Dendritic cell treated with granulocyte-macrophage colony-stimulating factor and Interleukin-4, amounts not matched to agents 40 ng/mL and 50 ng/mL, for 4 days (primary cell): ENCODE data around the gene THRSP.
A peak's percentile ranks its signal among the peaks of the same experiment; 100 is the strongest.
"Not testable (repeated sequence)": the region's sequence is repeated elsewhere in the genome, so short reads cannot be mapped to it uniquely, and the experiment has no call there.

ENCODE experiments used
- H3K27ac Mint-ChIP-seq: one replicate; pipeline ENCODE4 v1.8.0; 2022; ENCODE audit warnings: mild to moderate bottlenecking, mixed read lengths
- H3K27me3 Mint-ChIP-seq: one replicate; pipeline ENCODE4 v1.8.0; 2022; ENCODE audit warnings: mild to moderate bottlenecking, mixed read lengths
- H3K36me3 Mint-ChIP-seq: one replicate; pipeline ENCODE4 v1.8.0; 2022; ENCODE audit warnings: low read depth, mixed read lengths
- H3K4me1 Mint-ChIP-seq: one replicate; pipeline ENCODE4 v1.8.0; 2022; ENCODE audit warnings: low read depth, mixed read lengths
- H3K4me3 Mint-ChIP-seq: one replicate; pipeline ENCODE4 v1.8.0; 2022; ENCODE audit warnings: mild to moderate bottlenecking, moderate library complexity, mixed read lengths
- H3K9me3 Mint-ChIP-seq: one replicate; pipeline ENCODE4 v1.8.0; 2022; ENCODE audit warnings: mixed read lengths
- intact Hi-C: fragments of 100-400 bp; cut with micrococcal nuclease; formaldehyde crosslinking; loops from one replicate; pipeline ENCODE4 v1.15.0; 2022

THRSP gene, protein sequence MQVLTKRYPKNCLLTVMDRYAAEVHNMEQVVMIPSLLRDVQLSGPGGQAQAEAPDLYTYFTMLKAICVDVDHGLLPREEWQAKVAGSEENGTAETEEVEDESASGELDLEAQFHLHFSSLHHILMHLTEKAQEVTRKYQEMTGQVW

DNA sequence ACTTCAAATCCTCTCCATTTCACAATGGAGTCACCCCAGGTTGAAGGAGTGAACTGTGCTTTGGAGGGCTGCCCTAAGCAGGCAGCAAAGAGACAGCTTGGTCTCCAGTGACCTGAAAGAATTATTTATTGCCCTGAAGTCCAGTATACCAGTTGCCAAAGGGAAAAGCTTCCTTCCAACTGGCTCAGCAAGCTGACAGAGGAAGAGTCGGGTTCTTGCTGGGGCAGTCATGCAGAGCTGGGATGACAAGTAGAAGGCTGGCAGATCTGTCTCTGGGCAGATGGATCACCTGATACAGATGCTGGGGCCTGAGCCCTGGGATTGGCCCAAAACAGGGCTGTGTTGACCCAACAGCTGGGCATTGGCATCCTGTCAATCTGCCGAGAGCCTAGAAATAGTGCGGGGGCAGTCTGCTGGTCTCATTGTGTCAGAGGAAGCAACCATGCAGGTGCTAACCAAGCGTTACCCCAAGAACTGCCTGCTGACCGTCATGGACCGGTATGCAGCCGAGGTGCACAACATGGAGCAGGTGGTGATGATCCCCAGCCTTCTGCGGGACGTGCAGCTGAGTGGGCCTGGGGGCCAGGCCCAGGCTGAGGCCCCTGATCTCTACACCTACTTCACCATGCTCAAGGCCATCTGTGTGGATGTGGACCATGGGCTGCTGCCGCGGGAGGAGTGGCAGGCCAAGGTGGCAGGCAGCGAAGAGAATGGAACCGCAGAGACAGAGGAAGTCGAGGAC lies at the start of gene THRSP:
Gene THRSP, plus strand, starts transcription at position 422 of the 742 bp plus-strand sequence. Its CDS starts 21 bp downstream, at position 443.
- no peaks in the 10 kb centered on the region for H3K9me3 Mint-ChIP-seq
- H3K4me1 Mint-ChIP-seq: peaks cover 8% of the 10 kb centered on the region
- no peaks in the 10 kb centered on the region for H3K27me3 Mint-ChIP-seq
- peaks cover 17% of the 10 kb centered on the region for H3K36me3 Mint-ChIP-seq
- H3K4me3 Mint-ChIP-seq: no peak within 1 kb of the TSS
- intact Hi-C loops: no loop called here
- H3K27ac Mint-ChIP-seq: no peak within 1 kb of the TSS

DNA sequence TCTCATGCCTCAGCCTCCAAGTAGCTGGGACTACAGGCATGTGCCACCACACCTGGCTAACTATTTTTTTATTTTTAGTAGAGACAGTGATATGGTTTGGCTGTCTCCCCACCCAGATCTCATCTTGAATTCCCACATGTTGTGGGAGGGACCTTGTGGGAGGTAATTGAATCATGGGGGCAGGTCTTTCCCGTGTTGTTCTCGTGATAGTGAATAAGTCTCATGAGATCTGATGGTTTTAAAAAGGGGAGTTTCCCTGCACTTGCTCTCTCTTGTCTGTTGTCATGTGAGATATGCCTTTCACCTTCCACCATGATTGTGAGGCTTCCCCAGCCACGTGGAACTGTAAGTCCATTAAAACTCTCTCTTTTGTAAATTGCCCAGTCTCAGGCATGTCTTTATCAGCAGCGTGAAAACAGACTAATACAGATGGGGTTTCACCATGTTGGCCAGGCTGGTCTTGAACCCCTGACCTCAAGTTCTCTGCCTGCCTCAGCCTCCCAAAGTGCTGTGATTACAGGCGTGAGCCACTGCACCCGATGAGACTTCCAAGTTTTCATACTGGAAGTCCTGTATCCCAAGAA lies 48.6 kb upstream of the THRSP start:
- H3K36me3 Mint-ChIP-seq, H3K4me1 Mint-ChIP-seq, H3K4me3 Mint-ChIP-seq, H3K27me3 Mint-ChIP-seq, intact Hi-C loops, H3K9me3 Mint-ChIP-seq, H3K27ac Mint-ChIP-seq: not testable (repeated sequence)

DNA sequence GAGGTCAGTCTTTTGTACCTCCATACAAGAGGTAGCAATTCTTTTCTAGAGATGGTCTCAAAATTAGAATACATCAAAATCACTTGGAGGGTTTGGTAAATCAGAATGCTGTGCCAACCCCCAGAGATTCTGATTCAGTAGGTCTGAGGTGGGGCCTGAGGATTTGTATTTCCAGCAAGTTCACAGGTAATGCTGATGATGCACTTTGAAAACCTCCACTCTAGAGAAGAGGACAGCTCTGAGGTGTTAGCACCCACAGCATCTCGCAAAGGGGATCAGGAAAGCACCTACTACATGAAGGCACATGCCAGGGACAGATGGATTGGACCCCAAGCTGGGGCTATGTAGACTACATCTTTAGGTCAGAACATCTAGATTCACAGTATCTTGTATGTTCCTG lies 47.8 kb upstream of the THRSP start:
- Mint-ChIP-seq H3K9me3 (no peaks in the 10 kb centered on the region), H3K27ac (no peak overlapping the region), H3K36me3 (no peaks in the 10 kb centered on the region), H3K27me3 (peaks cover 6% of the 10 kb centered on the region), H3K4me3 (no peak overlapping the region), H3K4me1 (no peaks in the 10 kb centered on the region)
- intact Hi-C loops: no loop called here

DNA sequence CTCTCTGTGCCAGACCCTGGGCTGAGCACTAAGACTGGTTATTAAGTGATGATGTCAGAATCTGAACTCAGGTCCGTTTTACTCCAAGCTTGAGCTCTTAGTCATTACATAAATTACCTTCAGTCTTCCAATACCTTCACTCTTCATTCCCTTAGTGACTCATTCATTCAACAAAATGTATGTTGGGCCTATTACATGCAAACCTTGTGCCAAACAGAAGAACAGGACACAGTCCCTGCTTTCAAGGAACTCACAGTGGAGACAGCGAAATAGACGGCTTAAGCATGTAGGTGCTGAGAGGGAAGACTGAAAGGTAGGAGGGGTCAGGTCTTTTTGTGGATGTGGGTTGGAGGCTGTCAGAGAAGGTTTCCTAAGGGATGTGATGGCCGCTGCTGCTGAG lies 43.9 kb upstream of the THRSP start:
- no peak overlapping the region for H3K4me3 Mint-ChIP-seq
- no peak overlapping the region for H3K27ac Mint-ChIP-seq
- intact Hi-C loops: no loop called here
- H3K36me3 Mint-ChIP-seq: no peaks in the 10 kb centered on the region
- peaks cover 8% of the 10 kb centered on the region for H3K4me1 Mint-ChIP-seq
- no peaks in the 10 kb centered on the region for H3K9me3 Mint-ChIP-seq
- H3K27me3 Mint-ChIP-seq: peaks cover 29% of the 10 kb centered on the region

DNA sequence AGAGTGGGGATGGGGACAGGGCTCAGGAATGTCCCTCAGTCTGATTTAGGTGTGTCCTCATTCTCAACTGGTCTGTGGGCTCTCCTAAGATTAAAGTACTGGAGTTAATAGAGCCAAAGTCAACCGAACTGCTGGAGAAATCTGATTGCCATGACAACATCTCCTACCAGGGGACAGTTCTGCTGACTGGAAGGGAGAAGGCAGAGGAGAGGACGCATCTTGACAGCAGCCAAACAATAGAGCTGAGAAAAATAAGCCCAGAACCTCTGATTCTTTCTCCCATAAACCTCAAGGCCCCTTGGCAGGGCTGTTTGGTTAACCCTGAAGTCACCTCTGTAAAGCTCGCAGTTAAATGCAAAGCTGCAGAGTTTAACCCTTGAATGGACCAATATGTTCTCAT lies 43.4 kb upstream of the THRSP start:
- peaks cover 8% of the 10 kb centered on the region for H3K4me1 Mint-ChIP-seq
- H3K27me3 Mint-ChIP-seq: peaks cover 26% of the 10 kb centered on the region
- H3K27ac Mint-ChIP-seq: no peak overlapping the region
- no peaks in the 10 kb centered on the region for H3K36me3 Mint-ChIP-seq
- H3K4me3 Mint-ChIP-seq: no peak overlapping the region
- no peaks in the 10 kb centered on the region for H3K9me3 Mint-ChIP-seq
- intact Hi-C loops: no loop called here

DNA sequence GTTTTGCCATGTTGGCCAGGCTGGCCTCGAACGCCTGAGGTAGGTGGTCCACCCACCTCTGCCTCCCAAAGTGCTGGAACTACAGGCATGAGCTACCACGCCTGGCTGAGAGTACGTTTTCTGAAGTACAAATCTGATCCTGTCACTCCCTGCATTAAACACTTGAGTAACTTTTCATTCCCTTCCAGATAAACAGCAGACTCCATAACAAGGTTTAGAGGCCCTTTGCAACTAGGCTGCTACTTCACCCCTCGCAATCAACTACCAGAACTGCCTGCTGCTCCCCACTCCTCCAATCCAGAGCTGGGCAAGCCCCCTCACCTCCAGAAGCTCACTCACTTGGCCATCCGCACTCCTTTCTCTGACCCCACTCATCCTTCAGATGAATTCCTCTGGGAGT lies 42.0 kb upstream of the THRSP start:
- Mint-ChIP-seq H3K27ac (no peak overlapping the region), H3K36me3 (no peaks in the 10 kb centered on the region)

DNA sequence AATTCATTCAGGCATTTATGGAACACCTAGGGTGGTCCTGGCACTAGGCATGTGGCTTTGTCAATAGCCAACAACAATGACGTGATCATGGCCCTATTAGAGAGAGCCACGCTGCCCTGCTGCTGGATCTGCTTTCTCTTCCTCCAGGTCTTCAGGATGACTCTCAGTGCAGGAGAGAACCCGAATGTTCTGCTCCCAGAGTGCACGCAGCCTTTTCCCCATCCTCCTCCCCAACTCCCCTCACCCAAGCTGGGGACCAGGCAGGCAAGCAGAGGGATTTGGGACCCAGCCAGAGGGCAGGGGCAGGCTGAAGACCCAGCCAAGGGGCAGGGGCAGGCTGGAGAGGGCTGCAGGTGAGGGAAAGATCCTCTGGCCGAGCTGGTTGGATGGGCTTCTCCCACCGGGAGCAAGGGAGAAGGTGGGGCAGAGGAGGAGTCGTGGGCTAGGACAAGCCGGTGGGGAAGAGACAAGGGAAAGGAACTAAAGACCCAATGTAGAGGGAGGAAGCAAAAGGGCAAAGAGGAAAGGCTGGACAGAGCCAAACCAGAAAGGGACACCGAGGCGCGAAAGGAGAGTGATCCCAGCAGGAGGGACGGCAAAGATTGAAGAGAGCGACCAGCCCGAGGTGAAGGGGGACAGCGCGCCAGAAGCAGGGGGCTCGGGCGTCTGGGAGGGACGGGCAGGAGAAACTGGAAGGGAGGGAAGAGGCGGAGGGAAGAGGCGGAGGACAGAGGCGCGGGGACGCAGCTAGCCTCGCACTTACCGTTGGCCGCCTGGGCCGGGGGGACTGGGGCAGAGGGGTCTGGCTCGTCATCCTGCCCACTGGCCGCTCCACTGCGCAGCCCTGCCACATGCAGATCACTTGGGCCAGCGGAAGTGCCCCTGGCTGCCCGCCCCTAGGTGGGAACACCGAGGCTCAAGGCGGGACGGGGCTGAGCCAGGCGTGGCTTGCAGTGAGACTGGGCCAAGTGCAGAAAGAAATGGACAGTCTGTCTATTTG lies 41.0 kb upstream of the THRSP start, which contains the start of gene KCTD14:
Gene KCTD14, minus strand, starts transcription at position 880 of the 1,000 bp plus-strand sequence. Its CDS starts 27 bp downstream, at position 853.
- H3K4me3 Mint-ChIP-seq: peak within 1 kb of the TSS; percentile 62
- intact Hi-C loops: no loop called here

More for the DNA sequence above, 42.0 kb upstream of the THRSP start:
- Mint-ChIP-seq H3K4me1 (peaks cover 8% of the 10 kb centered on the region), H3K4me3 (no peak overlapping the region), H3K9me3 (no peaks in the 10 kb centered on the region), H3K27me3 (peaks cover 26% of the 10 kb centered on the region)
- intact Hi-C loops: no loop called here

DNA sequence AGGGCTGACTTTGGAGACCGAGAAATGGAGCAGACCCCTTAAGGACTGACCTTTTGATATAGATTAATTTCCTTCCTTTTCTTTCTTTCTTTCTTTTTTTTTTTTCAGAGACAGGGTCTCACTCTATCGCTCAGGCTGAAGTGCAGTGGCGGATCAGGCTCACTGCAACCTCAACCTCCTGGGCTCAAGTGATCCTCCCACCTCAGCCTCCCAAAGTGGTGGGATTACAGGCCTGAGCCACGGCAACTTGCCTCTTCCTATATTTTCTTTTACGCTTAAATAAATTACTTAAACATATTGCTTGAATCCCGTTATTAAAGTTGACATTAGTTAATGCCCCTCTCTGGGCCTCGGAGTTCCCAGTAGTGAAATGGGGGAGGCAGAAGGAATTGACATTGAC lies 40.2 kb upstream of the THRSP start:
- no peak overlapping the region for H3K27ac Mint-ChIP-seq
- intact Hi-C loops: no loop called here
- H3K4me1 Mint-ChIP-seq: peaks cover 8% of the 10 kb centered on the region
- peaks cover 24% of the 10 kb centered on the region for H3K27me3 Mint-ChIP-seq
- H3K9me3 Mint-ChIP-seq: no peaks in the 10 kb centered on the region
- no peaks in the 10 kb centered on the region for H3K36me3 Mint-ChIP-seq
- H3K4me3 Mint-ChIP-seq: no peak overlapping the region

More for the DNA sequence above, 41.0 kb upstream of the THRSP start, which contains the start of gene KCTD14:
- Mint-ChIP-seq H3K27me3 (peaks cover 24% of the 10 kb centered on the region), H3K9me3 (no peaks in the 10 kb centered on the region), H3K4me1 (peaks cover 8% of the 10 kb centered on the region), H3K27ac (no peak within 1 kb of the TSS), H3K36me3 (no peaks in the 10 kb centered on the region)

DNA sequence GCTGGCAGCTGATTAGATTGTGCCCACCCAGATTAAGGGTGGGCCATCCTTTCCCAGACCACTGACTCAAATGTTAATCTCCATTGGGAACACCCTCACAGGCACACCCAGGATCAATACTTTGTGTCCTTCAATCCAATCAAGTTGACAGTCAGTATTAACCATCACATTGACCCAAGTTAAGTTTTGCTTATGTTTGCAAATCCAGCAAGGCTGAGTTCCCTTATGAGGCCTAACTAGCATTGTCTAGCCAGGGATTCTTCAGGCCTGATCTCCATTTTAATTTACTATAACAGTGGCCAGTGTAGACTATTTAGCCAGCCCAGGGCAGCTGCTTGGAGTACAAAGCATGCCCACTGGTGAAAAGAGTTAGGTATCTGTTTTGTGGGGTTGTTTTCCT lies 38.3 kb upstream of the THRSP start:
- peaks cover 23% of the 10 kb centered on the region for H3K27me3 Mint-ChIP-seq
- H3K36me3 Mint-ChIP-seq: no peaks in the 10 kb centered on the region
- H3K27ac Mint-ChIP-seq: no peak overlapping the region
- no peak overlapping the region for H3K4me3 Mint-ChIP-seq
- intact Hi-C loops: no loop called here
- H3K9me3 Mint-ChIP-seq: no peaks in the 10 kb centered on the region
- peaks cover 8% of the 10 kb centered on the region for H3K4me1 Mint-ChIP-seq

DNA sequence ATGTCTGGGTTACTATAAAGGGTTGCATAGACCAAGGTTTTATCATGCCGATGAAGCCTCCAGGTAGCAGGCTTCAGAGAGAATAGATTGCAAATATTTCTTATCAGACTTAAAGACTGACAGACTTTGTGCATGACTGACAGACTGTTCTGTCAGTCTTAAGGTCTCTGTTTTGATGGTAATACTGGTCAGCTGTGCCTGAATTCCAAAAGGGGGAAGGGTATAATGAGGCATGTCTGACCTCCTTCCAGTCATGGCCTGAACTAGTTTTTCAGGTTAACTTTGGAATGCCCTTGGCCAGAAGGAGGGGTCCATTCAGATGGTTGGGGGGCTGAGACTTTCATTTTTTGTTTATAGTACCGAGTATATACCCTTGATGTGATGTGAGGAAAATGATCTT lies 35.9 kb upstream of the THRSP start:
- no peaks in the 10 kb centered on the region for H3K36me3 Mint-ChIP-seq
- peaks cover 14% of the 10 kb centered on the region for H3K27me3 Mint-ChIP-seq
- H3K4me3 Mint-ChIP-seq: no peak overlapping the region
- H3K4me1 Mint-ChIP-seq: peaks cover 3% of the 10 kb centered on the region
- intact Hi-C loops: no loop called here
- no peaks in the 10 kb centered on the region for H3K9me3 Mint-ChIP-seq
- no peak overlapping the region for H3K27ac Mint-ChIP-seq

DNA sequence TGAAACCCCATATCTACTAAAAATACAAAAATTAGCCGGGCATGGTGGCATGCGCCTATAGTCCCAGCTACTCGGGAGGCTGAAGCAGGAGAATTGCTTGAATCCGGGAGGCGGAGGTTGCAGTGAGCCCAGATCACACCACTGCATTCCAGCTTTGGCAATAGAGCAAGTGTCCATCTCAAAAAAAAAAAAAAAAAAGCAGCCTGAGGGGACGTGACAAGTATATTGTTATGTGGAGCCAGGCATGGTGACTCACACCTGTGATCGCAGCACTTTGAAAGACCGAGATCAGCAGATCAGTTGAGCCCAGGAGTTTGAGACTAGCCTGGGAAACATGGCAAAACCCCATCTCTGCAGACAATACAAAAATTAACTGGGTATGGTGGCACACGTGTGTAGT lies 35.2 kb upstream of the THRSP start:
- H3K27ac Mint-ChIP-seq, H3K4me1 Mint-ChIP-seq, intact Hi-C loops: not testable (repeated sequence)

DNA sequence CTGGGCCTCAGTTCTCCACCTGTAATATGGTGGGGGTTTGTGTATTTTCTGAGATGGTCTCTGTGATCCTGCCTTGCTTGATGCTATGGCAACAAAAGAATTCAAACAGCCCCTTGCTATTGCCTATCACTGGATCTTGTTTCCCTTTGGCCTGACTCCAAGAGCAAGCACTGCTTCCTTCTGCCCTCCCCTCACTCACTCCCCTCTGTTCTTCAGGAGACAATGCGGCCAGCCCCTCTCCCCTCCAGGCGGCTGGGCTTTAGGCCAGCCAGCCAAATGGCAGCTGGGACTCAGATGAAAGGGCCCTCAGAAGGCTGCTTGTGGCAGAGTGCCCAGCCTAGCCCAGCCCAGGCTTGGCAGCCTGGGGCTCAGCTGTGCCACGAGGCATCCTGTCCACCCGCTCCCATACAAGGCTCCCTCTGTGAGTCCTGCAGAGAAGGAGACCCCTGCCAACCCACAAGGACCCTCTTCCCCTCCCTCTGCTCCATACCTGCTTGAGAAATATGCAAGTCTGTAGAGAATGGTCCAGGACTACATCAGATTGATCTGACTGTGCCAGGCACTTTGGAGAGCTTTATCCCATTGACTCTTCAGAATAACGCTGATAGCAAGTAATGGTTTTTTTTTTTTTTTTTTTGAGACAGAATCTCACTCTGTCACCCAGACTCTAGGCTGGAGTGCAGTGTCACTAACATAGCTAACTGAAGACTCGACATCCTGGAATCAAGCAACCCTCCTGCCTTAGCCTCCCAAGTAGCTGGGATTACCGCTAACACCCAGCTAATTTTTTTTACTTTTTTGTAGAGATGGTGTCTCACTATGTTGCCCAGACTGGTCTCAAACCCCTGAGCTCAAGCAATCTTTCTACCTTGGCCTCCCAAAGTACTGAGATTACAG lies 33.0 kb upstream of the THRSP start:
- Mint-ChIP-seq H3K4me3 (no peak overlapping the region), H3K9me3 (no peaks in the 10 kb centered on the region)

More for the DNA sequence above, 35.2 kb upstream of the THRSP start:
- H3K27me3 Mint-ChIP-seq, H3K4me3 Mint-ChIP-seq, H3K9me3 Mint-ChIP-seq, H3K36me3 Mint-ChIP-seq: not testable (repeated sequence)

DNA sequence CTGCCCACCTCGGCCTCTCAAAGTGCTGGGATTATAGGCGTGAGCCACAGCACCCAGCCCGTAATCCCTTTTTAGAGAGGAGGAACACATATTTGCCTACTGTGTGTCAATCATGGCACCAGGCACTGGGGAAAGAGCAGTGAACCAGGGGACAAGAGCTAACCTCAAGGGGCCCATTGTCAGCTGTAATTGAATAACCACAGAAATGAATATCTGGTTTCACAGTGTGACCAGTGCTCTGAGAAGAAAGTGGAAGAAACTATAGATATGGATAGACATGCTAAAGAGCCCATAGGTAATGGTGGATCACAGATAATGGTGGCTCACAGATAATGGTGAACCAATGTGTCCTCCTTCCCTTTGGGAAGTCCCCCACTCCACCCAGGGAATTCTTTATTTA lies 32.0 kb upstream of the THRSP start:
- Mint-ChIP-seq H3K9me3 (no peaks in the 10 kb centered on the region), H3K36me3 (no peaks in the 10 kb centered on the region), H3K4me1 (no peaks in the 10 kb centered on the region), H3K27ac (no peak overlapping the region), H3K27me3 (peaks cover 2% of the 10 kb centered on the region), H3K4me3 (no peak overlapping the region)
- intact Hi-C loops: no loop called here

More for the DNA sequence above, 33.0 kb upstream of the THRSP start:
- Mint-ChIP-seq H3K27me3 (peaks cover 2% of the 10 kb centered on the region), H3K4me1 (no peaks in the 10 kb centered on the region), H3K27ac (no peak overlapping the region), H3K36me3 (no peaks in the 10 kb centered on the region)
- intact Hi-C loops: no loop called here
